Activated gamma-delta T cell treated with anti-CD3 and anti-CD28 coated beads, Interleukin-2, amount 50 U/mL, for 16 hours (primary cell): ENCODE measurements around the gene SLFN12L.

Experiments used
- DNase-seq: peaks from one replicate; pipeline ENCODE4 v3.0.0-alpha.2; 2020; ENCODE audit warnings: low read depth

The SLFN12L gene

GRCh38 chr17:35432176-35433074, 105.1 kb downstream of the SLFN12L start, which contains the start of gene SLFN12:
Gene SLFN12 (minus strand): TSS chr17:35432500. CDS start chr17:35423028, 9,472 bp downstream.
- DNase-seq, result no peak

GRCh38 chr17:35429702-35430101, 107.8 kb downstream of the SLFN12L start:
- DNase-seq, result no peak

- no peak for DNase-seq
Observed at GRCh38 chr17:35428229-35428628, 109.2 kb downstream of the SLFN12L start.

- no peak for DNase-seq
Observed at GRCh38 chr17:35423761-35424160, 113.7 kb downstream of the SLFN12L start.
